ENCODE results near the gene TXLNG.

Gene TXLNG

GRCh38 chrX:16870095-16870861 lies 84.0 kb downstream of the TXLNG start, which contains the start of gene RBBP7:
Gene RBBP7 (minus strand): TSS chrX:16870362. CDS start chrX:16870053, 309 bp downstream.
- peak; percentile 92 for ATAC-seq
- H3K36me3 Mint-ChIP-seq, result peaks cover 10% of the 10 kb centered on the region
- H3K4me3 Mint-ChIP-seq, result peak within 1 kb of the TSS; percentile 98

GRCh38 chrX:16870862-16871815 lies 84.9 kb downstream of the TXLNG start:
- H3K27ac Mint-ChIP-seq, result peak overlapping the region; percentile 100
- ATAC-seq, result peak; percentile 16
- H3K9me3 Mint-ChIP-seq, result no peaks in the 10 kb centered on the region
- peak overlapping the region; percentile 75 for H3K4me3 Mint-ChIP-seq
- peaks cover 24% of the 10 kb centered on the region for H3K4me1 Mint-ChIP-seq
- peaks cover 10% of the 10 kb centered on the region for H3K36me3 Mint-ChIP-seq
- no peaks in the 10 kb centered on the region for H3K27me3 Mint-ChIP-seq

More at GRCh38 chrX:16870095-16870861, 84.0 kb downstream of the TXLNG start, which contains the start of gene RBBP7:
- H3K27me3 Mint-ChIP-seq, result no peaks in the 10 kb centered on the region
- no peaks in the 10 kb centered on the region for H3K9me3 Mint-ChIP-seq
- H3K27ac Mint-ChIP-seq, result peak within 1 kb of the TSS; percentile 100
- H3K4me1 Mint-ChIP-seq, result peaks cover 24% of the 10 kb centered on the region

- H3K27ac Mint-ChIP-seq, result peak overlapping the region; percentile 67
- no peak for ATAC-seq
- peaks cover 18% of the 10 kb centered on the region for H3K4me1 Mint-ChIP-seq
- no peak overlapping the region for H3K4me3 Mint-ChIP-seq
- no peaks in the 10 kb centered on the region for H3K9me3 Mint-ChIP-seq
- H3K27me3 Mint-ChIP-seq, result no peaks in the 10 kb centered on the region
- peaks cover 10% of the 10 kb centered on the region for H3K36me3 Mint-ChIP-seq
Observed at GRCh38 chrX:16873106-16873505, 86.8 kb downstream of the TXLNG start.

GRCh38 chrX:16874458-16875095 lies 88.3 kb downstream of the TXLNG start:
- peaks cover 5% of the 10 kb centered on the region for H3K36me3 Mint-ChIP-seq
- H3K4me1 Mint-ChIP-seq, result peaks cover 10% of the 10 kb centered on the region
- ATAC-seq, result no peak
- H3K9me3 Mint-ChIP-seq, result no peaks in the 10 kb centered on the region
- no peaks in the 10 kb centered on the region for H3K27me3 Mint-ChIP-seq
- no peak overlapping the region for H3K27ac Mint-ChIP-seq
- H3K4me3 Mint-ChIP-seq, result no peak overlapping the region

GRCh38 chrX:16876696-16877095 lies 90.4 kb downstream of the TXLNG start:
- no peak for ATAC-seq
- Mint-ChIP-seq H3K27ac (no peak overlapping the region), H3K9me3 (no peaks in the 10 kb centered on the region), H3K27me3 (no peaks in the 10 kb centered on the region), H3K36me3 (no peaks in the 10 kb centered on the region), H3K4me3 (no peak overlapping the region), H3K4me1 (peaks cover 12% of the 10 kb centered on the region)

- Mint-ChIP-seq H3K4me3 (peak overlapping the region; percentile 75), H3K9me3 (no peaks in the 10 kb centered on the region), H3K27me3 (no peaks in the 10 kb centered on the region), H3K4me1 (peaks cover 17% of the 10 kb centered on the region), H3K27ac (peak overlapping the region; percentile 82), H3K36me3 (no peaks in the 10 kb centered on the region)
- ATAC-seq, result peak; percentile 82
Observed at GRCh38 chrX:16882169-16882568, 95.9 kb downstream of the TXLNG start.

GRCh38 chrX:16882702-16883486 lies 96.6 kb downstream of the TXLNG start:
- peak; percentile 94 for ATAC-seq
- Mint-ChIP-seq H3K4me3 (peak overlapping the region; percentile 75), H3K27ac (peak overlapping the region; percentile 82), H3K36me3 (no peaks in the 10 kb centered on the region), H3K9me3 (no peaks in the 10 kb centered on the region), H3K27me3 (no peaks in the 10 kb centered on the region), H3K4me1 (peaks cover 17% of the 10 kb centered on the region)

- peak overlapping the region; percentile 82 for H3K27ac Mint-ChIP-seq
- peaks cover 17% of the 10 kb centered on the region for H3K4me1 Mint-ChIP-seq
- no peak for ATAC-seq
- no peaks in the 10 kb centered on the region for H3K36me3 Mint-ChIP-seq
- no peaks in the 10 kb centered on the region for H3K9me3 Mint-ChIP-seq
- no peak overlapping the region for H3K4me3 Mint-ChIP-seq
- H3K27me3 Mint-ChIP-seq, result no peaks in the 10 kb centered on the region
Observed at GRCh38 chrX:16883487-16883804, 97.2 kb downstream of the TXLNG start.

GRCh38 chrX:16885628-16886027 lies 99.4 kb downstream of the TXLNG start:
- ATAC-seq, result no peak
- no peaks in the 10 kb centered on the region for H3K27me3 Mint-ChIP-seq
- H3K27ac Mint-ChIP-seq, result peak overlapping the region; percentile 58
- no peak overlapping the region for H3K4me3 Mint-ChIP-seq
- H3K4me1 Mint-ChIP-seq, result peaks cover 17% of the 10 kb centered on the region
- H3K36me3 Mint-ChIP-seq, result no peaks in the 10 kb centered on the region
- H3K9me3 Mint-ChIP-seq, result no peaks in the 10 kb centered on the region

GRCh38 chrX:16892504-16893362 lies 106.5 kb downstream of the TXLNG start:
- Mint-ChIP-seq H3K4me3 (no peak overlapping the region), H3K36me3 (no peaks in the 10 kb centered on the region), H3K4me1 (peaks cover 6% of the 10 kb centered on the region), H3K27ac (peak overlapping the region; percentile 37), H3K27me3 (no peaks in the 10 kb centered on the region), H3K9me3 (no peaks in the 10 kb centered on the region)
- ATAC-seq, result peak; percentile 64
